Parathyroid adenoma (tissue), 2 donors: ENCODE results near the gene CCDC69.

Source experiments
- H2AFZ ChIP-seq: fragments of 300-600 bp; sonication (generic); one replicate; pipeline ENCODE4 v1.7.0; 2017; ENCODE audit warnings: antibody characterized with exemption, mild to moderate bottlenecking
- H3K27ac ChIP-seq: fragments of 300-600 bp; sonication (generic); one replicate; pipeline ENCODE4 v1.7.0; 2017
- H3K27me3 ChIP-seq: fragments of 300-600 bp; sonication (generic); one replicate; pipeline ENCODE4 v1.7.0; 2017; ENCODE audit warnings: low read length; ENCODE audit not compliant: control insufficient read depth, insufficient read depth
- H3K36me3 ChIP-seq: fragments of 300-600 bp; sonication (generic); one replicate; pipeline ENCODE4 v1.7.0; 2017; ENCODE audit warnings: low read length; ENCODE audit not compliant: control insufficient read depth, insufficient read depth
- H3K4me1 ChIP-seq: fragments of 300-600 bp; sonication (generic); one replicate; pipeline ENCODE4 v1.7.0; 2017; ENCODE audit warnings: control low read depth
- H3K4me2 ChIP-seq: fragments of 300-600 bp; sonication (generic); one replicate; pipeline ENCODE4 v1.7.0; 2017; ENCODE audit warnings: low read length
- H3K4me3 ChIP-seq: fragments of 300-600 bp; sonication (generic); one replicate; pipeline ENCODE4 v1.7.0; 2017; ENCODE audit warnings: low read depth, low read length
- H3K79me2 ChIP-seq: fragments of 300-600 bp; sonication (generic); one replicate; pipeline ENCODE4 v1.7.0; 2017; ENCODE audit warnings: control low read depth
- H3K9ac ChIP-seq: fragments of 300-600 bp; sonication (generic); one replicate; pipeline ENCODE4 v1.7.0; 2017; ENCODE audit warnings: mild to moderate bottlenecking
- H3K9me3 ChIP-seq: fragments of 300-600 bp; sonication (generic); one replicate; pipeline ENCODE4 v1.7.0; 2017; ENCODE audit warnings: low read length; ENCODE audit not compliant: control insufficient read depth
- CTCF ChIP-seq: fragments of 300-600 bp; sonication (generic); IDR thresholded peaks from one replicate; pipeline ENCODE4 v1.7.0; 2017; ENCODE audit warnings: antibody characterized with exemption, mild to moderate bottlenecking
- donor health status: primary hyperparathyroidism.

Gene CCDC69

GRCh38 chr5:151195622-151196021 lies 28.3 kb downstream of the CCDC69 start:
- no peak for TF ChIP-seq CTCF
- Histone ChIP-seq H2AFZ (no peak overlapping the region), H3K36me3 (no peaks in the 10 kb centered on the region), H3K79me2 (no peaks in the 10 kb centered on the region), H3K9ac (no peak overlapping the region), H3K4me2 (no peak overlapping the region), H3K9me3 (no peaks in the 10 kb centered on the region), H3K4me3 (no peak overlapping the region), H3K27ac (no peak overlapping the region), H3K4me1 (no peaks in the 10 kb centered on the region), H3K27me3 (no peaks in the 10 kb centered on the region)

GRCh38 chr5:151192626-151193025 lies 31.3 kb downstream of the CCDC69 start:
- Histone ChIP-seq H2AFZ (no peak overlapping the region), H3K79me2 (no peaks in the 10 kb centered on the region), H3K27ac (no peak overlapping the region), H3K27me3 (no peaks in the 10 kb centered on the region), H3K4me2 (no peak overlapping the region), H3K9ac (no peak overlapping the region), H3K4me3 (no peak overlapping the region), H3K36me3 (no peaks in the 10 kb centered on the region), H3K4me1 (no peaks in the 10 kb centered on the region), H3K9me3 (no peaks in the 10 kb centered on the region)
- no peak for TF ChIP-seq CTCF

GRCh38 chr5:151191661-151192060 lies 32.2 kb downstream of the CCDC69 start:
- H3K9ac ChIP-seq, result no peak overlapping the region
- no peaks in the 10 kb centered on the region for H3K36me3 ChIP-seq
- no peak overlapping the region for H2AFZ ChIP-seq
- no peaks in the 10 kb centered on the region for H3K27me3 ChIP-seq
- H3K4me1 ChIP-seq, result no peaks in the 10 kb centered on the region
- no peak overlapping the region for H3K27ac ChIP-seq
- H3K79me2 ChIP-seq, result no peaks in the 10 kb centered on the region
- no peak overlapping the region for H3K4me2 ChIP-seq
- no peak for TF ChIP-seq CTCF
- no peaks in the 10 kb centered on the region for H3K9me3 ChIP-seq
- no peak overlapping the region for H3K4me3 ChIP-seq

GRCh38 chr5:151189151-151189550 lies 34.7 kb downstream of the CCDC69 start:
- no peak for TF ChIP-seq CTCF

GRCh38 chr5:151186538-151186937 lies 37.4 kb downstream of the CCDC69 start:
- Histone ChIP-seq H3K4me3 (no peak overlapping the region), H3K27me3 (no peaks in the 10 kb centered on the region), H2AFZ (no peak overlapping the region), H3K9ac (no peak overlapping the region), H3K79me2 (no peaks in the 10 kb centered on the region), H3K9me3 (no peaks in the 10 kb centered on the region), H3K4me1 (no peaks in the 10 kb centered on the region), H3K4me2 (no peak overlapping the region), H3K27ac (no peak overlapping the region), H3K36me3 (no peaks in the 10 kb centered on the region)
- no peak for TF ChIP-seq CTCF

More at GRCh38 chr5:151189151-151189550, 34.7 kb downstream of the CCDC69 start:
- Histone ChIP-seq H3K9ac (no peak overlapping the region), H3K4me3 (no peak overlapping the region), H3K9me3 (no peaks in the 10 kb centered on the region), H3K4me2 (no peak overlapping the region), H2AFZ (no peak overlapping the region), H3K4me1 (no peaks in the 10 kb centered on the region), H3K27me3 (no peaks in the 10 kb centered on the region), H3K27ac (no peak overlapping the region), H3K36me3 (no peaks in the 10 kb centered on the region), H3K79me2 (no peaks in the 10 kb centered on the region)
